HepG2 (cell line): ENCODE measurements around the gene IFNLR1. TPM values are rescaled to one million over a fixed set of nuclear protein-coding genes. Genes with fewer than 3 reads are reported as not detected.

Source experiments
- ATAD3A ChIP-seq: sonication (generic); formaldehyde crosslinking; IDR thresholded peaks from 2 replicates; pipeline ENCODE4 v1.4.0; 2020; ENCODE audit warnings: missing genetic modification reagents
- ATM ChIP-seq: fragments of 450-650 bp; IDR thresholded peaks from 2 replicates; pipeline ENCODE4 v1.7.1; 2017; ENCODE audit warnings: mild to moderate bottlenecking, borderline replicate concordance
- FOXA1 ChIP-seq, 2 experiments: fragments of 450-650 bp in 1 of 2; sonication (generic) in 1 of 2; formaldehyde crosslinking in 1 of 2; IDR thresholded peaks; 2 replicates each; pipeline versions ENCODE4 v1.4.0 to v1.6.1; 2016 to 2020; ENCODE audit warnings: missing genetic modification reagents in 1 of 2
- FOXK1 ChIP-seq: sonication (generic); formaldehyde crosslinking; IDR thresholded peaks from 2 replicates; pipeline ENCODE4 v1.4.0; 2020; ENCODE audit warnings: low read depth, missing genetic modification reagents, borderline replicate concordance
- GPBP1L1 ChIP-seq: sonication (generic); formaldehyde crosslinking; IDR thresholded peaks from 2 replicates; pipeline ENCODE4 v1.5.0; 2020; ENCODE audit warnings: mild to moderate bottlenecking, missing genetic modification reagents
- HDAC6 ChIP-seq: fragments of 200-600 bp; sonication (generic); IDR thresholded peaks from 2 replicates; pipeline ENCODE4 v1.7.0; 2017; ENCODE audit warnings: mild to moderate bottlenecking, antibody characterized with exemption, low read length, low read depth
- ISX ChIP-seq: sonication (generic); formaldehyde crosslinking; conservative IDR thresholded peaks from 2 replicates; pipeline ENCODE4 v1.5.0; 2020; ENCODE audit warnings: missing genetic modification reagents
- MATR3 ChIP-seq: sonication (generic); formaldehyde crosslinking; IDR thresholded peaks from 2 replicates; pipeline ENCODE4 v1.4.0; 2020; ENCODE audit warnings: missing genetic modification reagents
- MED1 ChIP-seq: sonication (generic); formaldehyde crosslinking; IDR thresholded peaks from 2 replicates; pipeline ENCODE4 v1.4.0; 2020; ENCODE audit warnings: missing genetic modification reagents
- MIXL1 ChIP-seq: IDR thresholded peaks from 2 replicates; pipeline ENCODE4 v1.6.1; 2016
- SALL2 ChIP-seq: sonication (generic); formaldehyde crosslinking; IDR thresholded peaks from 2 replicates; pipeline ENCODE4 v1.8.1; 2023; ENCODE audit warnings: mild to moderate bottlenecking, missing genetic modification reagents, inconsistent platforms
- SAP130 ChIP-seq: IDR thresholded peaks from 2 replicates; pipeline ENCODE4 v1.6.1; 2016; ENCODE audit warnings: low read depth
- SIX4 ChIP-seq: sonication (generic); formaldehyde crosslinking; IDR thresholded peaks from 2 replicates; pipeline ENCODE4 v1.4.0; 2020; ENCODE audit warnings: missing genetic modification reagents
- ZNF383 ChIP-seq: sonication (generic); formaldehyde crosslinking; IDR thresholded peaks from 2 replicates; pipeline ENCODE4 v1.4.0; 2020; ENCODE audit warnings: missing genetic modification reagents, mild to moderate bottlenecking, borderline replicate concordance
- ZSCAN29 ChIP-seq: sonication (generic); formaldehyde crosslinking; conservative IDR thresholded peaks from 2 replicates; pipeline ENCODE4 v1.4.0; 2020; ENCODE audit warnings: mild to moderate bottlenecking, missing genetic modification reagents
- polyA plus RNA-seq, 8 experiments: library from polyadenylated mRNA; depleted of rRNA in 3 of 8; stranded (reverse) in 7 of 8; unstranded in 1 of 8; fragments of >200 nt; fragmentation: Illumina TruSeq in 4 of 8; extraction: Trizol in 4 of 8; gene quantifications; 2 replicates each; pipeline versions ENCODE4 v1.2.1 to v1.2.3, GENCODE V29; 2011 to 2016; ENCODE audit warnings: low read depth in 4 of 8, missing spikeins in 1 of 8, mixed read lengths in 1 of 8; ENCODE audit not compliant: insufficient read depth in 1 of 8
- total RNA-seq, 5 experiments: library from RNA; depleted of rRNA; stranded (reverse); fragments of >200 nt; fragmentation: Illumina TruSeq; extraction: Trizol; gene quantifications; 2 replicates each; pipeline ENCODE4 v1.2.3, GENCODE V29; 2016; ENCODE audit warnings: low read depth in 1 of 5
- TF ChIP-seq, protein P1 (sequence below): sonication (generic); formaldehyde crosslinking; IDR thresholded peaks from 2 replicates; pipeline ENCODE4 v1.5.1; 2020; ENCODE audit warnings: missing genetic modification reagents, mild to moderate bottlenecking, borderline replicate concordance
- TF ChIP-seq, protein P2 (sequence below): sonication (generic); formaldehyde crosslinking; IDR thresholded peaks from 2 replicates; pipeline ENCODE4 v1.5.1; 2020; ENCODE audit warnings: mild to moderate bottlenecking, missing genetic modification reagents
- TF ChIP-seq, protein P3 (sequence below): sonication (generic); formaldehyde crosslinking; IDR thresholded peaks from 2 replicates; pipeline ENCODE4 v1.4.0; 2020; ENCODE audit warnings: low read depth, mild to moderate bottlenecking, missing genetic modification reagents
- TF ChIP-seq, protein P4 (sequence below): sonication (generic); formaldehyde crosslinking; IDR thresholded peaks from 2 replicates; pipeline ENCODE4 v1.5.0; 2020; ENCODE audit warnings: missing genetic modification reagents, mild to moderate bottlenecking, borderline replicate concordance

IFNLR1 gene
- total and polyA plus RNA-seq, 2 of the 13 experiments (the other 11 are each of a cell fraction or from before 2014, with no cell fraction given) = 3.8 to 8.5 TPM

- TF ChIP-seq FOXA1 (IDR thresholded peaks at IDR 0.05) = no peak
- peak; percentile 60 for TF ChIP-seq FOXA1 (CRISPR knock-in tag; IDR thresholded peaks at IDR 0.05)
- peak; percentile 84 for TF ChIP-seq MIXL1 (CRISPR knock-in tag)
- TF ChIP-seq SIX4 (CRISPR knock-in tag) = no peak
- no peak for TF ChIP-seq ZNF383 (CRISPR knock-in tag)
- TF ChIP-seq ATAD3A (CRISPR knock-in tag) = no peak
- TF ChIP-seq GPBP1L1 (CRISPR knock-in tag) = no peak
- TF ChIP-seq HDAC6 = no peak
- TF ChIP-seq, protein P1, sequence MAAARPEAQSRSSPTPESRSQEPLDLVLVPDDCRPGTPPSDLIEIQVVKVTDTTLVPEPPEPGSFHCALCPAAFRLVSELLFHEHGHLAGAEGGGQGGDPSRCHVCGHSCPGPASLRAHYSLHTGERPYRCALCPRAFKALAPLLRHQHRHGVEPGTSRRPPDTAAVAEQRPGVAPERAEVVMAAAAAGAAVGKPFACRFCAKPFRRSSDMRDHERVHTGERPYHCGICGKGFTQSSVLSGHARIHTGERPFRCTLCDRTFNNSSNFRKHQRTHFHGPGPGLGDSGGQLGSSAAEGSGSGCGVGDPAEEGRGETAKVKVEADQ (CRISPR knock-in tag) = no peak
- TF ChIP-seq, protein P2, sequence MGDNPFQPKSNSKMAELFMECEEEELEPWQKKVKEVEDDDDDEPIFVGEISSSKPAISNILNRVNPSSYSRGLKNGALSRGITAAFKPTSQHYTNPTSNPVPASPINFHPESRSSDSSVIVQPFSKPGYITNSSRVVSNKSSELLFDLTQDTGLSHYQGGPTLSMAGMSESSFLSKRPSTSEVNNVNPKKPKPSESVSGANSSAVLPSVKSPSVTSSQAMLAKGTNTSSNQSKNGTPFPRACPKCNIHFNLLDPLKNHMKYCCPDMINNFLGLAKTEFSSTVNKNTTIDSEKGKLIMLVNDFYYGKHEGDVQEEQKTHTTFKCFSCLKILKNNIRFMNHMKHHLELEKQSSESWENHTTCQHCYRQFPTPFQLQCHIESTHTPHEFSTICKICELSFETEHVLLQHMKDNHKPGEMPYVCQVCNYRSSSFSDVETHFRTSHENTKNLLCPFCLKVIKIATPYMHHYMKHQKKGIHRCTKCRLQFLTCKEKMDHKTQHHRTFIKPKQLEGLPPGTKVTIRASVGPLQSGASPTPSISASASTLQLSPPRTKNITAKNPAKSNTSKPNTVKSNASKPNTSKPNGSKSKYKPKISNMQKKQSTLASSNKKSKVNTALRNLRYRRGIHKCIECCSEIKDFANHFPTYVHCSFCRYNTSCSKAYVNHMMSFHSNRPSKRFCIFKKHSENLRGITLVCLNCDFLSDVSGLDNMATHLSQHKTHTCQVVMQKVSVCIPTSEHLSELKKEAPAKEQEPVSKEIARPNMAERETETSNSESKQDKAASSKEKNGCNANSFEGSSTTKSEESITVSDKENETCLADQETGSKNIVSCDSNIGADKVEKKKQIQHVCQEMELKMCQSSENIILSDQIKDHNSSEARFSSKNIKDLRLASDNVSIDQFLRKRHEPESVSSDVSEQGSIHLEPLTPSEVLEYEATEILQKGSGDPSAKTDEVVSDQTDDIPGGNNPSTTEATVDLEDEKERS (CRISPR knock-in tag) = peak; percentile 36; the same call in 1 of the 2 replicates
- TF ChIP-seq FOXK1 (CRISPR knock-in tag) = peak; percentile 82; the same call in 1 of the 2 replicates
- no peak for TF ChIP-seq ZSCAN29
- TF ChIP-seq SAP130 = peak; percentile 76
- no peak for TF ChIP-seq ISX (CRISPR knock-in tag)
- TF ChIP-seq MATR3 = no peak
- TF ChIP-seq, protein P3, sequence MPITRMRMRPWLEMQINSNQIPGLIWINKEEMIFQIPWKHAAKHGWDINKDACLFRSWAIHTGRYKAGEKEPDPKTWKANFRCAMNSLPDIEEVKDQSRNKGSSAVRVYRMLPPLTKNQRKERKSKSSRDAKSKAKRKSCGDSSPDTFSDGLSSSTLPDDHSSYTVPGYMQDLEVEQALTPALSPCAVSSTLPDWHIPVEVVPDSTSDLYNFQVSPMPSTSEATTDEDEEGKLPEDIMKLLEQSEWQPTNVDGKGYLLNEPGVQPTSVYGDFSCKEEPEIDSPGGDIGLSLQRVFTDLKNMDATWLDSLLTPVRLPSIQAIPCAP (CRISPR knock-in tag) = no peak
- TF ChIP-seq MED1 (CRISPR knock-in tag) = peak; percentile 86
- TF ChIP-seq ATM = no peak
- TF ChIP-seq, protein P4, sequence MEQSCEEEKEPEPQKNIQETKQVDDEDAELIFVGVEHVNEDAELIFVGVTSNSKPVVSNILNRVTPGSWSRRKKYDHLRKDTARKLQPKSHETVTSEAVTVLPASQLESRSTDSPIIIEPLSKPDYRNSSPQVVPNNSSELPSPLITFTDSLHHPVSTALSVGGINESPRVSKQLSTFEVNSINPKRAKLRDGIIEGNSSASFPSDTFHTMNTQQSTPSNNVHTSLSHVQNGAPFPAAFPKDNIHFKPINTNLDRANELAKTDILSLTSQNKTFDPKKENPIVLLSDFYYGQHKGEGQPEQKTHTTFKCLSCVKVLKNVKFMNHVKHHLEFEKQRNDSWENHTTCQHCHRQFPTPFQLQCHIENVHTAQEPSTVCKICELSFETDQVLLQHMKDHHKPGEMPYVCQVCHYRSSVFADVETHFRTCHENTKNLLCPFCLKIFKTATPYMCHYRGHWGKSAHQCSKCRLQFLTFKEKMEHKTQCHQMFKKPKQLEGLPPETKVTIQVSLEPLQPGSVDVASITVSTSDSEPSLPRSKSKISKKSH = no peak
- TF ChIP-seq SALL2 (CRISPR knock-in tag) = no peak
Observed at GRCh38 chr1:24118410-24119242, 68.5 kb downstream of the IFNLR1 start (continued).
